ENCODE data around the gene URI1.
"Not testable (repeated sequence)": the region's sequence is repeated elsewhere in the genome, so short reads cannot be mapped to it uniquely, and the experiment has no call there.

The URI1 gene

GRCh38 chr19:30037835-30038234 lies 95.8 kb downstream of the URI1 start:
- DNase-seq: no peak

DNA sequence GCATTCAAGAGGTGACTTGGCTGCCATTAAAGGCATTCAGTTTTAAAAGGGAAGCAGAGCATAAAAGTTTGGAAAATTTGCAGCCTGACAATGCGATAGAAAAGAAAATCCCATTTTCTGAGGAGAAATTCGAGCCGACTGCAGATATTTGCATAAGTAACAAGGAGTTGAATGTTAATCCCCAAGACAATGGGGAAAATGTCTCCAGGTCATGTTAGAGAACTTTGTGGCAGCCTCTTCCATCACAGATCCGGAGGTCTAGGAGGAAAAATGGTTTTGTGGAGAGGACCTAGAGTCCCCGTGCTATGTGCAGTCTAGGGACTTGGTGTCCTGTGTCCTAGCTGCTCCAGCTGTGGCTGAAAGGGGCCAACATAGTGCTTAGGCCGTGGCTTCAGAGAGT lies 99.9 kb downstream of the URI1 start:
- H3K9me3 ChIP-seq (ENCODE audit: insufficient read depth, low read length, severe bottlenecking): peaks cover 14% of the 10 kb centered on the region
- not testable (repeated sequence) for H3K4me2 ChIP-seq (ENCODE audit: insufficient read depth, low read length)
- H3K36me3 ChIP-seq (ENCODE audit: insufficient read depth, low read length): peaks cover 19% of the 10 kb centered on the region

More at GRCh38 chr19:30037835-30038234, 95.8 kb downstream of the URI1 start:
- Histone ChIP-seq H3K79me2 (ENCODE audit: insufficient read depth, low read length) (no peaks in the 10 kb centered on the region), H4K20me1 (ENCODE audit: insufficient read depth, low read length) (no peaks in the 10 kb centered on the region), H3K9ac (ENCODE audit: low read depth, low read length) (no peak overlapping the region), H3K27me3 (ENCODE audit: insufficient read depth, low read length, poor library complexity) (no peaks in the 10 kb centered on the region), H3K27ac (ENCODE audit: low read length) (no peak overlapping the region), H3K36me3 (ENCODE audit: insufficient read depth, low read length) (peaks cover 45% of the 10 kb centered on the region), H2AFZ (ENCODE audit: low read depth, low read length) (no peak overlapping the region), H3K4me2 (ENCODE audit: insufficient read depth, low read length) (no peak overlapping the region), H3K9me3 (ENCODE audit: insufficient read depth, low read length, severe bottlenecking) (peaks cover 25% of the 10 kb centered on the region), H3K4me3 (ENCODE audit: low read depth in 1 of 2, low read length in 2 of 2) (no peak overlapping the region), H3K4me1 (ENCODE audit: insufficient read depth, low read length) (no peaks in the 10 kb centered on the region)
- TF ChIP-seq, protein P1, sequence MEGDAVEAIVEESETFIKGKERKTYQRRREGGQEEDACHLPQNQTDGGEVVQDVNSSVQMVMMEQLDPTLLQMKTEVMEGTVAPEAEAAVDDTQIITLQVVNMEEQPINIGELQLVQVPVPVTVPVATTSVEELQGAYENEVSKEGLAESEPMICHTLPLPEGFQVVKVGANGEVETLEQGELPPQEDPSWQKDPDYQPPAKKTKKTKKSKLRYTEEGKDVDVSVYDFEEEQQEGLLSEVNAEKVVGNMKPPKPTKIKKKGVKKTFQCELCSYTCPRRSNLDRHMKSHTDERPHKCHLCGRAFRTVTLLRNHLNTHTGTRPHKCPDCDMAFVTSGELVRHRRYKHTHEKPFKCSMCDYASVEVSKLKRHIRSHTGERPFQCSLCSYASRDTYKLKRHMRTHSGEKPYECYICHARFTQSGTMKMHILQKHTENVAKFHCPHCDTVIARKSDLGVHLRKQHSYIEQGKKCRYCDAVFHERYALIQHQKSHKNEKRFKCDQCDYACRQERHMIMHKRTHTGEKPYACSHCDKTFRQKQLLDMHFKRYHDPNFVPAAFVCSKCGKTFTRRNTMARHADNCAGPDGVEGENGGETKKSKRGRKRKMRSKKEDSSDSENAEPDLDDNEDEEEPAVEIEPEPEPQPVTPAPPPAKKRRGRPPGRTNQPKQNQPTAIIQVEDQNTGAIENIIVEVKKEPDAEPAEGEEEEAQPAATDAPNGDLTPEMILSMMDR (IDR thresholded peaks at IDR 0.05; ENCODE audit: borderline replicate concordance, extremely low read depth, low read length, poor library complexity, severe bottlenecking): no peak
- no peak for TF ChIP-seq EZH2 (IDR thresholded peaks at IDR 0.05; ENCODE audit: borderline replicate concordance, low read depth, low read length, severe bottlenecking)
- ATAC-seq (ENCODE audit: insufficient read depth, low read depth): no peak

DNA sequence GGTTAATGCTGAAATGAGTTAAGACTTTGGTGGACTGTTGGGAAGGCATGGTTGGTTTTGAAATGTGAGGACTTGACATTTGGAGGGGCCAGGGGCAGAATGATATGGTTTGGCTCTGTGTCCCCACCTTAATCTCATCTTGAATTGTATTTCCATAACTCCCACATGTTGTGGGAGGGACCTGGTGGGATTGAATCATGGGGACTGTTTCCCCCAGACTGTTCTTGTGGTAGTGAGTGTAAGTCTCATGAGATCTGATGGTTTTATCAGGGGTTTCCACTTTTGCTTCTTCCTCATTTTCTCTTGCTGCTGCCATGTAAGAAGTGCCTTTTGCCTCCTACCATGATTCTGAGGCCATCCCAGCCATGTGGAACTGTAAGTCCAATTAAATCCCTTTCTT lies 101.0 kb downstream of the URI1 start:
- H3K4me3 ChIP-seq (ENCODE audit: low read depth in 1 of 2, low read length in 2 of 2); H3K79me2 ChIP-seq (ENCODE audit: insufficient read depth, low read length); H3K27ac ChIP-seq (ENCODE audit: low read length); H3K9ac ChIP-seq (ENCODE audit: low read depth, low read length); H2AFZ ChIP-seq (ENCODE audit: low read depth, low read length); H4K20me1 ChIP-seq (ENCODE audit: insufficient read depth, low read length); H3K27me3 ChIP-seq (ENCODE audit: insufficient read depth, low read length, poor library complexity); H3K4me2 ChIP-seq (ENCODE audit: insufficient read depth, low read length); H3K36me3 ChIP-seq (ENCODE audit: insufficient read depth, low read length); DNase-seq; H3K4me1 ChIP-seq (ENCODE audit: insufficient read depth, low read length); H3K9me3 ChIP-seq (ENCODE audit: insufficient read depth, low read length, severe bottlenecking); ATAC-seq (ENCODE audit: insufficient read depth, low read depth): not testable (repeated sequence)

More for the DNA sequence above, 99.9 kb downstream of the URI1 start:
- not testable (repeated sequence) for H3K27me3 ChIP-seq (ENCODE audit: insufficient read depth, low read length, poor library complexity); H4K20me1 ChIP-seq (ENCODE audit: insufficient read depth, low read length); H3K9ac ChIP-seq (ENCODE audit: low read depth, low read length); ATAC-seq (ENCODE audit: insufficient read depth, low read depth); H3K4me1 ChIP-seq (ENCODE audit: insufficient read depth, low read length); H2AFZ ChIP-seq (ENCODE audit: low read depth, low read length); H3K79me2 ChIP-seq (ENCODE audit: insufficient read depth, low read length); DNase-seq; H3K27ac ChIP-seq (ENCODE audit: low read length); H3K4me3 ChIP-seq (ENCODE audit: low read depth in 1 of 2, low read length in 2 of 2)

DNA sequence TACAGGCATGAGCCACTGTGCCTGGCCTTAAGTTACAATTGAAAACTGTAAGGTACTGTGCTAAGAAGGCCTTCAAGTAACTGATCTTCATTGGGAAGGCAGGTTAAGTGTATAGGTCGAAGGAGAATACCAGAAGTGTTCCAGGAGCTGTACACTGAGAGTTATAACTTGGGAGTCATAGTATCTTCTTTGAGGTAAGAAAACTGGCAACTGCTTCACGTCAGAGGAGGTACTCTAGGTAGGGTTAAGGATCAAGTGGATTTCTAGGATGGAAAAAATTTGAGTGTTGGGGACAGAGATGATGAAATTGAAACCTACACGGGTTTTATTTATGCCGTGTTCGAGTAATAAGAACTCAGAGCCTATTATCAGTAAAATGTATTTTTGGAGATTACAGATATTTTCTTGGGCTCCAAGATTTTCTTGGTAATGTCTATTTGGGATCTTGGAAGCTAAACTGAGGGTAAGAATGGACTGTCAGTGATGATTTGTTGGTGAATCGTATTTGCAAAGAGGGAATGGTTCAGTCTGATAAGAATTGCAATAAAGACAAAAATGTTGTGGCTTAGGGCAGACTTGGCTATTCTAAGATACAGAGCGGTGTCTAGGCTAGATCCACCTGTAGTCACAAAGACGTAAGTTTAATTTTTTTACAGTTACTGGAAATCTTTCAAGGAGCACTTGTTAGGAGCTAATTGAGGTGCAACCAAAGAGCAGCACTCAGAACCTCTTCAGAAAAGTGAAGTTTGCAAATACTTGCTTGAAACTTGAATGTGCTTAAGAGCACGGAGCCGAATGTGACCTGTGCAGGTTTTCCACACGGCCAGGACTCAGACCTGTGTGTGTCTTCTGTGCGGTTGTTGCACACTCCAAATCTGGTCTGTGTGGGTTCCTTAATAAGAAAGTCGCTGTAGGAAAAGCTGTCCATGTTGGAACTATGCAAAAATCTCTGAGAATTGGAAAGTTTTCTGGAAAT lies 102.5 kb downstream of the URI1 start:
- H3K9ac ChIP-seq (ENCODE audit: low read depth, low read length): no peak overlapping the region
- H3K36me3 ChIP-seq (ENCODE audit: insufficient read depth, low read length): 0 out of 2 replicates have a peak, but pooled peaks cover 4% of the 10 kb centered on the region
- H3K9me3 ChIP-seq (ENCODE audit: insufficient read depth, low read length, severe bottlenecking): no peaks in the 10 kb centered on the region
- DNase-seq (no peak), ATAC-seq (ENCODE audit: insufficient read depth, low read depth) (no peak)
- no peak overlapping the region for H3K27ac ChIP-seq (ENCODE audit: low read length)
- no peak overlapping the region for H3K4me2 ChIP-seq (ENCODE audit: insufficient read depth, low read length)
- no peaks in the 10 kb centered on the region for H3K27me3 ChIP-seq (ENCODE audit: insufficient read depth, low read length, poor library complexity)
- no peaks in the 10 kb centered on the region for H4K20me1 ChIP-seq (ENCODE audit: insufficient read depth, low read length)
- no peak for TF ChIP-seq EZH2 (IDR thresholded peaks at IDR 0.05; ENCODE audit: borderline replicate concordance, low read depth, low read length, severe bottlenecking)
- TF ChIP-seq, protein P1 (IDR thresholded peaks at IDR 0.05; ENCODE audit: borderline replicate concordance, extremely low read depth, low read length, poor library complexity, severe bottlenecking): no peak
- H3K79me2 ChIP-seq (ENCODE audit: insufficient read depth, low read length): no peaks in the 10 kb centered on the region
- H3K4me3 ChIP-seq (ENCODE audit: low read depth in 1 of 2, low read length in 2 of 2): no peak overlapping the region
- no peaks in the 10 kb centered on the region for H3K4me1 ChIP-seq (ENCODE audit: insufficient read depth, low read length)
- no peak overlapping the region for H2AFZ ChIP-seq (ENCODE audit: low read depth, low read length)
